HG03196 (cell line): ENCODE measurements around the gene SLC38A10.
A peak's percentile ranks its signal among the peaks of the same experiment; 100 is the strongest.

Experiments used
- ATAC-seq: cut with Tn5 transposase; IDR thresholded peaks from one replicate; pipeline ENCODE4 v1.9.1; 2021; ENCODE audit not compliant: unreplicated experiment

SLC38A10 gene

DNA sequence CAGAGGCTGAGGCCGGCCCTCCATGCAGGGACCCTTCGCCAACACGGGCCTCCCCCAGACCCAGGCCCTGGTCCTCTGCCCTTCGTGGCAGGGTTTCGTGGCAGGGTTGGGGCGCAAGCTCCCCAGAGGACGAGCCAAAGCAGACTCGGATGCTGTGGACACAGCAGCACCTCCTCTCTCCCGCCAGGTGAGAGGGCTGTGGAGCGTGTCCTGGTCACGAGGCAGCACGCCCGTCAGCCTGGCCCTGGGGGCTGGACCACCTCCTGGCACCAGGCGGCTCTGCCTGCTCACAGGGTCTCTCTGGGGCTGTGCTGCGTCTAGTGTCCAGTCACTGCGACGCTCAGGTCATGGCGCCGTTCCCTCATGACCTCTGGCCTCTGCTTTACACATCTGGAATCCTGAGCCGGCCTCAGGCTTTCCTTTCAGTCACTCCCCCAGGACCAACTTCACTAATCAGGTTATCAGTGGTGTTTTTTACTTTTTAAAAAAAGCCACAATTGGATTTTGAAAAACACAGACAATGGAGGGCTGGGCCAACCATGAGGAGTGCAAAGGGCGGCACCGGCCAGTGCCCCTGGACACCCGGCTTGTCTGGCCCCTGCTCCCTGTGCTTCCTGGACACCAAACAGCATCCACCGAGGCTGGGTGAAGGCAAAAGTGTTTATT, 50.6 kb downstream of the SLC38A10 start:
- no peak for ATAC-seq

GRCh38 chr17:81243333-81243664, 51.8 kb downstream of the SLC38A10 start:
- ATAC-seq, result no peak

- no peak for ATAC-seq
These were observed 52.4 kb downstream of the SLC38A10 start for GRCh38 chr17:81242421-81243332.

- no peak for ATAC-seq
These were observed 53.3 kb downstream of the SLC38A10 start for GRCh38 chr17:81241648-81242420.

- ATAC-seq, result no peak
These were observed 53.9 kb downstream of the SLC38A10 start for GRCh38 chr17:81241203-81241602.

GRCh38 chr17:81240761-81241160, 54.3 kb downstream of the SLC38A10 start:
- ATAC-seq, result no peak

DNA sequence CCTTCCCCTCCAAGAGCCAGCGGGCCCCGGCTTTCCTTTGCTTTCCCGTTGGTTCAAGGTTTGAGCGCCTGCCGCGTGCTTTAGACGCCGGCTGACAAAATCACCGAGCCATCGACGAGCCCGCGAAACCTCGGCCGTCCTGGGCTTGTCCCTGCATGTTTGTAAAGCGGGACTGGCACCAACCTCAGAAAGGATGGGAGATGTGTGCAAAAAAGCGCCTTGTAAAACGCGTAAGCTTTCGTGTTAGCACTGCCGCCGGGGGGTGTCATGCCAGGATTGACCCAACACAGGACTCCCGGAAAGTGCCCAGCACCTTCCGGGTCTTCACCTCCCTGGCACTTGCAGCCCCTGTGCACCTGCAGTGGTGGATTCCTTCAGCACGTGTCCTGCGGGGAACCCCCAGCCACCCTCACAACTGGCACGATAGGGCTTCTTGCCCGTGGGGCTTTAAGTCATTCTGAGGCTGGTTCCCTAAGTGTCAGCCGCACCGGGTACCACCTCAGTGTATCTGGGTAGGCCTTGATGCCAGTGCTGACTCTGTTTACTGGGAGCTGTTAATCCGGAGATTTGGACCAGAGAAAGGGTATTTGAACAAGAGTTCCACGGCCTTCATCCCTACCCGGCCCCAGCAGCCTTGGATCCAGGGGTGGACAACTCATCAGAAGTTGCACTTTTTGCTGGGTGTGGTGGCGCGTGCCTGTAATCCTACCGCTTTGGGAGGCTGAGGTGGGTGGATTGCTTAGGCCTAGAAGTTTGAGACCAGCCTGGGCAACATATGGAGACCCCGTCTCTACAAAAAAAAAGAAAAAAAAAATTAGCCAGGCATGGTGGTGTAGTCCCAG, 55.2 kb downstream of the SLC38A10 start:
- ATAC-seq, result no peak

GRCh38 chr17:81238815-81239713, 56.0 kb downstream of the SLC38A10 start, which contains the start of the genes NDUFAF8 and TEPSIN:
Gene NDUFAF8 (plus strand): TSS chr17:81239318. CDS start chr17:81239364, 46 bp downstream.
Gene TEPSIN (minus strand): TSS chr17:81239055. CDS start chr17:81239033, 22 bp downstream.
- ATAC-seq, result peak; percentile 88

- ATAC-seq, result no peak
These were observed 56.7 kb downstream of the SLC38A10 start for GRCh38 chr17:81238490-81238814.

- ATAC-seq, result no peak
These were observed 57.3 kb downstream of the SLC38A10 start for GRCh38 chr17:81237591-81238489.

DNA sequence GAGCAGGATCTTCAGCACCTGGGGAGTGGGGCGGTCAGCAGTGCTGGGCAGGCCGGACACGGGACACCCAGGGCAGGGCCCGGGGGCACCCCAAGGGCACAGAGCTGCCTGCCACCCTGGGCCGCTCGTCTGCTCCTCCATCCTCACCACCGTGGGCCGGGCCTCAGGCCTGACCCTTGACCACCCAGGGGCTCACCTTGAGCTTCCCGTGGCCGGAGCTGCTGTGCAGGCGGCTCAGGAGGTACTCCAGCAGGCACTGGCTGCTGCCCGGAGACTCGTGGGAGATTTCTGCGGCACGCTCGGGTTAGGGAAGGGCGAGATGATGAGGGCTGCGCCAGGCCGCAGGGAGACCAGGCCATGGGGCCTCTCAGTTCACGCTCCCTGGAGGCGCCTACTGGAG, 58.3 kb downstream of the SLC38A10 start:
- no peak for ATAC-seq

GRCh38 chr17:81235822-81236740, 59.0 kb downstream of the SLC38A10 start:
- ATAC-seq, result no peak

DNA sequence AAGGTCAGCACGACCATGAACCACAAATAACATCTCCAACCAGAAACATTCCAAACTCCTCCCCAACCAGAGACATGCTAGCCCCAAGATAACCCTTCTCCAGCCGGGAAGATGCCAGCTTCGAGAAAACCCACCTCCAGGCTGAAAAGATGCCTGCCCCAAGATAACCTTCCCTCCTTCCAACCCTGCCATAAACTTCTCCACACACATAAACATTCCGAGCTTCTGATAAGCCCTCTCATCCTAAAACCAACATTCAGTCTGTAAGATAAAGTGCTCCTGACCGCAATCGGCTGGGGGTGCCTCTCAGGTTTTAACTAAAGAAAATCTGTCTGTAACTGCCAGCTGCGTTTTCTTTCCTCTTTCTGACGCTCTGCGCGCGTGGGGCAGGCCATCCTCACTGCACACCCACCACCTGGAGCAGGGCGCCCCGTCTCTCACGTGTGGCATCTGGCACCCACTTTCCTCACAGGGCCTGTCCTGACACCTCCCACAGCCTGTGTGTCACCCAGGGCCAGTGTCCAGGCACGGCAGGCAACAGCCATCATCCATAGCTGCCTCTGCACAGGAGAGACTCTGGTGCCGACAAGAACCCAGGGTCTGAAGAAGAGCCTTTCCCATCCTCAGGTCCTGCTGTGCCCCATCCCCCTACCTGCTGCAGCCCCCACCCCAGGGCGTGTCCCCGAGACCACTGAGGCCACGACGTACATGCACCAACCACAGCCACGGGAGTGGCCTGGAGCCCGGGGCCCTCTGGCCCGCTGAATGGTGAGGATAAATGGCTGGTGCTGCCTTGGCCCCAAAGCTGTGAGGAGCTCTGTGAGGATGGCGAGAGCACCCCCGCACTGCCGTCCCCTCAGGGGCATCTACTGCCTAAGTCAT, 59.9 kb downstream of the SLC38A10 start:
- no peak for ATAC-seq

GRCh38 chr17:81234506-81234855, 60.6 kb downstream of the SLC38A10 start:
- ATAC-seq, result no peak

DNA sequence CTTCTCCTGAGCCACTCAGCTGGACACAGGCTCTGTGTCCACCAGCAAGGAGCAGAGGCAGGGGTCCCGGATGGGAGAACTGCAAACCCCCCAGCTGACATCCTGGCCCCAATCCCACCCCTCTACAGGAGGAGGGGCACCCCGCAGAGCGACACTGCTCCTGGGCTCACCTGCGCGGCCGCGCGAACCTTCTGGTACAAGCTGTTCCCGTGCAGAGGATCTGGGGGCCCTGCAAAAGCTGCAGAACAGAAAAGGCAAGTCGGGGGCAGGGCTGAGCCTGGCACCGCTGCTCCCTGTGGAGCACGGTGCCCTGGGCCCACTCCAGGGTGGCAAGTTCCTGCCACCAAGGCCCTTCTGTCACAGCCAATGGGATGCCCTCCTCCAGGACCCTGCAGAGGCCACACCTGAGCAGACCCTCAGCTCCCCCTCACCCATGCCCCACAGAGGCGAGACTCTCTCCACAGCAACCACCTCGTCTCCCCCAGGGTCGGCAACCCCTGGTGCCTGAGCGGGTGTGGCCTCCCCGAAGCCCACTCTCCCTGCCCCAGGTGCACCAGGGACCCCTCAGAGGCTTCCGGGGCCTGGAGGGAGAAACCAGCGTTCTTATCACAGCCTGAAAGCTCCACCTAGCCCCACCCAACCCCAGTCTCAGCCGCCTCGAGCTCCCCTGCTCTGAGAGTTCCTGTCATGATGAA, 61.1 kb downstream of the SLC38A10 start:
- ATAC-seq, result no peak

GRCh38 chr17:81233316-81233715, 61.8 kb downstream of the SLC38A10 start:
- no peak for ATAC-seq
